Right renal pelvis (tissue), 4 donors: ENCODE measurements around the gene ART4. TPM values are rescaled to one million over a fixed set of nuclear protein-coding genes. Genes with fewer than 3 reads are reported as not detected.

Experiments used
- DNase-seq, 4 donors: peaks; one replicate each; pipeline ENCODE4 v3.0.0-alpha.2; 2013; ENCODE audit warnings: low read depth in 4 of 4, low spot score in 3 of 4, missing footprints in 1 of 4
- polyA plus RNA-seq, 4 donors: library from polyadenylated mRNA; unstranded; fragments of 120-200 nt; gene quantifications; one replicate each; pipeline ENCODE4 v1.2.1, GENCODE V29; 2013; ENCODE audit not compliant: insufficient read length in 4 of 4

The ART4 gene
- polyA plus RNA-seq, 4 donors = 0.11 to 0.25 (median 0.14) TPM

DNA sequence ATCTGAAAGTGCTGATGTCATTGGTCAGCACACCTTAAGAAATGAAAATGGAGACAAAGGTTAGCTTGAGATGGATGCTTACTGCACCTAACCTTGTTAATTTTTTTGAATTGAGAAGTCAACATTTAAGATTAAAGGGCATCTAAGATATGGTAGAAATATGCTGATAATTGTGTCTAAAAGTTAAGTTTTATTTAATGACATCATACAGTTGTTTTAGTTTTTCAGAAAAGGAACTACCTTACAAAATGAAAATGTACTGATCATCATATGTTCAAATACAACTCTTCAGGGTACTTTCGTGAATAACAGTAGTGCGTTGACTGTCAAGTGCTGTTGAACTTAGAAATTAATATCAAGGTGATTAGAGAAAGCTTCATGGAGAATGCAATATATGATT, 31.8 kb downstream of the ART4 start:
- DNase-seq = no peak

DNA sequence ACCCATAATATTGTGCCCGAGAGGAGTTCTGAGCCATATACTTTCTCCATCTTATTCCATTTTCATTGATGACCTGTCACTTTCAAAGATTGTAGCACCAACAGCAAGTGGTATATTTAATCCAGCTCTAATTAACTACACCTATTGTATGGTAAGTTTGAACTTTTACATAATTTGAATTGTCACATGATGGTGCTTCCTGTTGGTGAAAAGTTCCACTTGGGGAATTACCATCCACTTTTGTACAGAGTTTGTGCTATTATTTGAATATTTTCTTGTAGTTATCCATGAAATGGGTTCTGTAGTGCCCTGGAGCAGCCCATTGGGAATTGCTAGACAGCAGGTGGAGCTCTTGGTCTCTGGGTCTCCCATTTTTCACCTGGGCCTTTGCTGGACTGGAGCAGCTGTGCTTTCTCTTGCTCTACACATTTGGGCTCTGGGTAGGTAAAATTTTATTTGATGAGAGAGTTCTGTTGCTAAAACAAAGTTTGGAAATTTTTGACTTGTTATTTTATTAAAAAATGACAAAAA, 32.3 kb downstream of the ART4 start:
- DNase-seq = no peak

DNA sequence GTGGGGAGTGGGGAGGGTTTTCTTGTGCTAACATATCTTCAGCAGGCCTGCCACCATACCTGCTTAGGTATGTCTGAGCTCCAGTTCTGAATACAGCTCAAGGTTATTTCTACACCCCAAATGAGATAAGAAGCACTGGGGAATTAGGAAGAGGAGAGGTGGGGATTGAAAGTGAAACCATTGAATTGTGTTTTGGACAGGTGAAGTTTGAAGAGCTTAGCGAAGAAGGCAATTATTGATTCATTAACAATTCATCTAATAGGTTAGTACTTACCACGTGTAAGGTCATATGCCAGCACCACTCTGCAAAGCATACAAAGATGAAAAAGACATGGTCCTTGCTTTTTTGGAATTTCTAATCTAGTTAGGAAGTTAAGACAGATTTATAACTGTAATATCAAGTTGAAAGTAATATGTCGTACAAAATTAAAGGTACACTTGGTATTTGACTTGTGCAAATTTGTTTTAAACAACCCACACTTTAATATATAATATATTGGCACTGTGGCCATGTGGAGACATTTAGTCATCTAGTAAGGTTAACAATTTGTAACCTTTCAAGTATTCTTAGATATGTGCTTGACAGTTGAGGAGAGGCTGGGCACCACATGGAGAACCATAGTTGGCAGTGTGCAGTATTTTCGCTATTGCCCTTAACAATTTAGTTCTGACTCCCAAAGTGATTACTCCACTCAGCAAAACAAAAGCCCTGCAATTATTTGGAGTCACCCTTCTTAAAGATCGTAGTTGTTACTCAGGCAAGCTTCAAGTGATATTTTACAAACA, 33.0 kb downstream of the ART4 start:
- no peak for DNase-seq

DNA sequence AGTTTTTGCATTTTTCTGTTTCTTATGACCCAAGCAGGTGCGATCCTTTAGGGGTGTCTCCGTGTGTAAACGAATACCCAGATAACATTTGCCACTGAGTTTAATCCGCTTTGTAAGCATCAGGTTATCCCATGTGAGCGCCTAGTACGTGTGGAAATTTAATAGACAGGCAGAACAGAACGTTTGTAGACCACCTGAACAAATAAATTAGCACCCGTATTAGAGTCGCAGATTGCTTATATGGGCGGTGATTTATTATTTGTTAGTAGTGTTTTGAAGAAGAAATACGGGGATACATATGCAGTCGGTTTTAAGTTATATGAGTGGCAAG, 39.5 kb downstream of the ART4 start:
- no peak for DNase-seq

DNA sequence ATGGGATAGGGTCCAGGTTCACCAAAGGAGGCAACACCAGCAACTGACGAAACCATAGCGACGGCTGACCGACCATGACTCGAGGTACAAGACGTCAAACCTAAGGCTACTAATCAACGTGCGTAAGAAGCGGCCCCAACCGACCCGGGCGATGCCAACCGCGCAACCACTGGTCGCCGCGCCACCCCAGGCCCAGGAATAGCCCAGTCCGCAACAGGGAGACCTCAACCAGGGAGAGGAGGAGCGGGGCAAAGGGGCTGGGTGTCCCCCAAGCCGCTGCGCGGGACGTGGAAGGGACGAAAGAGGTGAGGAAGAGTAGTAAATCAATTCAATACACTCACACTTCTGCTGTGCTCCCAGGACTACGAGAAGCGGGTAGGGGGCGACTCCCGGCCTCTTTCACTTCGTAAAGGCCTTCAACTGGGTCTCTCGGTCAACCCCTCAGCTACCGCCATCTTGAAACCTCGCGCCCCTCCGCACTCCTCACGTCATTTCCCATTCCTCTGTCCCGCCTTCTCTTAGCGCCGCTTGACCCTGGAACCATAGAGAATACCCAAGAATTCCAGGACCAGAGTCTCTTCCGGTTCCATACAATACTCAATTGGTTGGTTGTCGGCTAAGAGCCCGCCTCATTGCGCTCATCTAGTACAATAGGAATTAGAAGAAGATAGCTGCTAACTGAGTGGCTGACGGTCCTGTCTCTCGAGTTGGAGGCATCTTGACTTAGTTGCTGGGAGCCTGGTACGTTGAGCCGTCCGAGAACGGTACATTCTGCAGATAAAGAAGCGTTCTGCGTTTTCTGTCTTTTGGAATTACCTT, 40.1 kb downstream of the ART4 start, which contains the start of the genes C12orf60 and WBP11:
TSS of gene C12orf60 (plus strand) at position 660 of the 819 bp plus-strand sequence. CDS start 19,266 bp downstream, outside the sequence.
TSS of gene WBP11 (minus strand) at position 468 of the 819 bp plus-strand sequence. CDS start 2,095 bp downstream, outside the sequence.
- peak; percentile 91 to 98 (median 96) for DNase-seq

DNA sequence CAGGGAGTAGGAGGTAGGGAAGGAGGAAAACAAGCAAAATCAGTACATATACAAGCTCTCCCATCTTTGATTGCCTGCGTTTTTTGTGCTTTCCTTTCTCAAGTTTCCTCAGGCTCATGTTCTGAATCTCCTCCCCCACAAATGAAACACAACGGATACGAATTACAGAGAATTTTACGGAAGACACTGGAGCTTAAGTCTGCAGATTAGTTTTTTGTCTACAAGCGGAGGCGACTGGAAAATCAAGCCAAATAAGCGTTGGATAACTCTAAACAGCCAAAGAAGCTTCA, 40.7 kb downstream of the ART4 start:
- peak in 3 of 4 donors; percentile 40 to 62 (median 59) for DNase-seq

DNA sequence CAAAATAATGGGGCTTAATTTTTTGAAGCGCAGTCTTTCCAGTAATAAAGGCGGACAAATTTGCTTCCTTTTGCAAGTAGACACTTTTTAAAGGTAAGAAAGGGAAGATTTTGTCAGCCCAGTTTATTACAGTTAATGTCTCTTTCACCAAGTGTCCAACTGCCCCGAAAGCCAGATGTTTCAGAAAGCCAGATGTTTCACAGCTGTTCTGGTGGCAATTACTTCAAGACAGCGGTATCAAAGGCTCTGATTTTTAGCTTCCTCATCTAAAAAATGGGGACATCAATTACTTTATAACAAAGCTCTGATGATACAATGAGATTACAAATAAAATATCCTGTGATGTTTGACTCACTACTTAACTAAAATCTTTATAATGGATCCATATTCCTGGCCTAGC, 41.1 kb downstream of the ART4 start:
- no peak for DNase-seq

DNA sequence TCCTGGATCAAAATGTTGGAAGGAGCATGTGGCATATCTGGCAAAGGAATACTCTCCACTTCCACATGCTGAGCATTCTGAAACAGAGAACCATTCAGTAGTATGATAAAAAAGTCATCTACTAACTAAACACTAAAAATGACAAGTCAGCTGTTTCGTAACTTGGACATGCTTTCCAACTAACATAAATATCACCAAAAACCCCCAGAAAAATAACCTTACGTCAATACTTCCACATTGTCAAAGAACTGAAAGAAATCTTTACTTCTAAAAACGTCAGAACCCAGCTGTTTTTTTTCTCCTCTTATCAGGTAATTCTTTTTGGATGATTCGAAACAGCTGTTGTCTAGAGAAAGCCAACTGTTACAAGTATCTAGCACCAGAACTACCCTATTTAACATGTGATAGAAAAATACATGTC, 48.3 kb downstream of the ART4 start:
- no peak for DNase-seq

DNA sequence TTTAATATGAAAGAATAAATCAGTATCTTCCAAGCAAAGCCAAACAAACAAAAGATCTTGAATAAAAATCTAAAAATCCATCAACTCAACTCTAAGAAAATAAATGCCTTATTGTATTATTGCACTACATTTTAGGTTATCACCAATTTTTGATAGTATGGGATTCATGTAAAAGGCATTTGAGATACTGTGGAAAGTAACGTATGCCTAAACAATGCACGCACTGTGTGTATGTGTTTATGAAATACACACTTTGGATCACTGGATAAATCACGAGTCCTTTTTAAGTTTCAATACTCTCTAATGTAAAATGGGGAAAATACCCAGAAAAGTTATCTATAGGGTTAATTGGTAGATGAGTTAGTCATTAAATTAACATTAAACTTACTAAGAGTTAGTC, 57.8 kb downstream of the ART4 start:
- no peak for DNase-seq

DNA sequence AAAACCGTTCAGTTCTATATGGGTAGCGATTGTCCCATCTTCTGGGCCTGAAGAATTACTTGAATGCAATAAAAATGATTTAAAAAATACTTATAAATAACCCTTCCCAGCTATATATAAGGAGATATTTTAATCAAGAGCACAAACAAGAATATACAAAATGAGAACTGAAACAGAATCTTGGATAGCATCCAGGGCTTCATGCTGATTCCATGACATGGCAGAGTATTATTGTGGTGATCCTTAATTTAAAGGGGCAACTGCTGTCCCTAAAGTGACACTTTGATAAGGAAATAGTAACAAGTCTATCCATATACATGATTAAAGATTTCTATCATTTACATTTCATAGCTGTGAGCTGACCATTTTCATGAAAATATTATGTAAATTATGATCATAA, 58.9 kb downstream of the ART4 start:
- DNase-seq = no peak

DNA sequence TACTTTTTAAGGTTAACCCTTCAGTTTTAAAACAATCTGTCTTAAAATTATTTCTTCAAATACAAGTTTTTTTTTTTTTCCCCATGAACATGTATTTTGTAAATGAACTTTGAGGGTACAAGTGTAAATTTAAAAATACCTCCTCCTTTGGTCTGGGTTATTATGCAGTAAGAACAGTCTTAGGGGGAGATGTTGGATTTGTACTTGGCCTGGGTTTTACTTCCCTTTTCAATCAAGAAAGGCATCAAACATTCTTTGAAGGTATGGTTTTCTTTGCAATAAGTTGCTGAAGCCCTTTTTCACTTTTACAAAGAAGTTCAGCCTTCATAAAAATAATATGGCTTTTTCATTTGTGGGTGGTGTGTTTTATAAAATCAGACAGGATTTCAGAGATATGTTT, 60.6 kb downstream of the ART4 start:
- DNase-seq = no peak

DNA sequence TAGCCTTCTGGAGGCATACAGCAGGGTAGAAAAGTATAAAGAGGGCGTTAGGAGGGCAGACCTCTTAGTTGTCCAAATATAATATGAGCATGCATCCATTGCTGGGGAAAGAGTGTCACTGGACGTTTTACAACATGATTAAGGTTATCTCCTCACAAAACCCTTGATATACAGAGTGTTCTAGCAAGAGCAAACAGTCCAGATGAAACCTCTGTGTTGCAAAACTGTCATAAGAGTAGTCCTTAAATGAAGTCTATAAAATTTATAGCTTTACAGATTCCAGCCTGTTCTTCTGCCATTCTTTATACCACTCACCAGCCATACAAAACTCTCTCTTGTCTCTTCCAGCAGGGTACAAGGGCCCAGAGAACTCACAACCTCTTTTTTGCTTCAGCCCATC, 61.8 kb downstream of the ART4 start:
- DNase-seq = no peak

DNA sequence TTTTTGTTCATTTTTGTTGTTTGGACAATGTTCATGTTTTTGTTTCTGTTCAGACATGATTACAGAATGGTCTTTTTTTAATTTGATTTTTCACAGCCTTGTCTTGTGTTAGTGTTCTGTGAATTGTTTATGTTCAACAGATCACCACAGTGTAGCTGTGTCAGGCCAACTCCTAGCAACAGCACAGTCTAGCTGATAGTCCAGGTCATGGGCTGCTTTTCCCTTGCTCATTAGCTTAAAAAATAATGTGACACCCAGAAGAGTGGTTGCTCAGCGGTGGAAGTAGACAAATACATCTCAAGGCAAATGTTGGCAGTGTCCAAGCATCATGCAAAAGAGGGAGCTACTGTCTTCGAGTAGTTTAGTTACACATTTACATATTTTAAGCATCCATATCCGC, 62.5 kb downstream of the ART4 start:
- DNase-seq = no peak

DNA sequence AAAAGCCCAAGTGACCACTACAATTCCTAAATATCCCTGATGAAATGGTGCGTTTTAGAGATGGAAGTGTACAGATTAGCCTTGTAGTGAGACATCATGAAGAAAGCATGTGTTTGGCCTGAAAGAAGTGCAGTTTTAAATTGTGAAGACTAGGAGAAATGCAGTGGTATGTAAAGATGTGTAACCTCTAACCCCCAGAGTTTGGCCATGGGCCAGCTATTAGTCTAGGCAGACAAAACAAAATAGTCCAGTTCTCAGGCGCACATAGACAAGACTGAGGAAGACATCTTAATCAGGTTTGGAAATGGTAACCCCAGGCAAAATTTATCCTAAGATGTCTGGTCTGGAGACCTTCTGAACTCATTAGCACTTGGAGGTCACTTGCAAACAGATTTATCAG, 63.5 kb downstream of the ART4 start:
- DNase-seq = no peak

DNA sequence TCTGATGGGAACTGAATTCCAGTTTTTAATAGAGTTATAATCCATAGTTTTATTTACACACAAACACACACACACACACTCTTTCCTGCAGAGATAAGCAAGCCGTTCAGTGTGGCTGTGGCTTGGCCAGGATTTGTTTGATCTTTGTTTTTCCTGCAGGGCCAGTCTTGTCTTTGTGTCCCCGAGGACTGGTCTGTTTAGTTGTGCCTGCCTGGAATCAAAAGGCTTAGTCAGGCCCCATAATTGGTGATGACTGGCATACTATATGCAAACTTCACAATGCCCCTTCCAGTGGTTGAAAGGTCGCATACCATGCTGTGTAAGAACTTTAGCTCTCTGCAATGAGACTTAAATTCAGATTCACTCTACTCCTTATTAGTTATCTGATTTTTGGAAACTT, 66.1 kb downstream of the ART4 start:
- DNase-seq = no peak

DNA sequence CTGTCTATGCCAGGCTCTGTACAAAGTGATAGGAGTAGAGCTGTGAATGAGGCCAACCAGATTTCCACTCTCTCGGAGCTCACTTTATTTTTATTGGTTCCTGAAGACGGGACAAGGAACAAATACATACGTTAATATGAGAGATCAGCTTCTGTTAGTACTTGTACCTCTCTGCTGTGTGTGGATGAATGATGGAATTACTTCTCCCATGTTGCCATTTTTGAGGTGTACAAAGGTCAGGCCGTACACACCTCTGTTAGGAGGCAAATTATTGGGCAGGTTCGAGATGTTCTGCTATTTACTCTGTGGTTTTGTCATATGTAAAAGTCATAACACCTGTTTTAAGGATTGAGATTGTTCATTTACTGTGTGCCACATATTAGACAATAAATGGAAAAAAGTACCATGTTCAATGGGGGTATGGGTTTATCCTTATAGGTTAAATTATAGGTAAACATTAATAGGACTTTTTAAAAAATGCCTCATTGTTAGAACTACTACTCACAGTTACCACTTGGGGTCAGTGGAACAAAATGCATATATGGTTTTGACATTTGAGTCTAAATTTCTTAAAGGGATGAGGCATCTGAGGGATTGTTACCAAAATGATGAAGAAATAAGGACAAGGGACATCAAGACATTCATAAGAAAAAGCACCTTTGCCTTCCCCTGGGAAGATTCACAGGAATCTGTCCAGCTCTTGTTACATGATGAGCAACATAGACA, 66.9 kb downstream of the ART4 start:
- no peak for DNase-seq

DNA sequence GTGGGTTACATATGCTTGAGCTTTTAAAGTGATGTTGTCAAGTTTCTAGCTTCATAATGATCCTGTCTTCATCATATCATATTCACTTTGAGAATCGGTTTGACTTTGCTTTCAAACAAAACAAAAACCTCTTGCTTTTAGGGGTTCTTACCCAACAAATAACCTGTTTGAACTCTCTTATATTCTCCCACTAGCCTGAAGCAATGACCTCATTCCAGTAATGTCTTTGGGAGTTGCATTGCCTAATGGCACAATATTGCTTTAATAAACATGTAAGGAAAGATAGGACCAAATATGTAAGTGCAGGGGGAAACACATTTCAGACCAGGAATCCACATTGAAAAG, 67.7 kb downstream of the ART4 start:
- no peak for DNase-seq
